ENCODE results near the gene ARHGAP18. TPM values are rescaled to one million over a fixed set of nuclear protein-coding genes. Genes with fewer than 3 reads are reported as not detected.

The ARHGAP18 gene
- polyA plus RNA-seq, 1 of the 3 experiments (the other 2 are of a cell fraction): 25.0 TPM

- Histone ChIP-seq H3K4me3 (ENCODE audit: low read depth in 2 of 2, low read length in 1 of 2) (no peak overlapping the region), H3K36me3 (replicated peaks in 1 of 2; ENCODE audit: control insufficient read depth in 1 of 2, insufficient read depth in 2 of 2, low read length in 1 of 2) (peaks cover 11 to 46% of the 10 kb centered on the region in 2 experiments), H2AFZ (ENCODE audit: low read depth) (no peak overlapping the region), H3K9me2 (no peaks in the 10 kb centered on the region), H3K4me1 (ENCODE audit: control insufficient read depth in 1 of 2, insufficient read depth in 2 of 2, low read depth in 1 of 2, low read length in 1 of 2) (no peaks in the 10 kb centered on the region), H3K27me3 (ENCODE audit: insufficient read depth) (no peaks in the 10 kb centered on the region), H4K20me1 (ENCODE audit: insufficient read depth) (no peaks in the 10 kb centered on the region), H3F3A (replicated peaks; ENCODE audit: insufficient read depth) (peaks cover 28% of the 10 kb centered on the region), H3K79me2 (ENCODE audit: insufficient read depth) (no peaks in the 10 kb centered on the region), H3K4me2 (no peak overlapping the region), H3K9ac (no peak overlapping the region), H3K27ac (ENCODE audit: low read depth in 2 of 2, low read length in 1 of 2) (no peak overlapping the region), H3K9me3 (no peaks in the 10 kb centered on the region)
- ChIA-PET POLR2A (no interaction called here), CTCF (no interaction called here)
- WGBS (ENCODE audit: low lambda C conversion rate): 53% methylated on average over 1 of the region's 1 CpG
- TF ChIP-seq FOXJ3 (CRISPR knock-in tag; IDR thresholded peaks at IDR 0.05) (no peak), FOSL2 (IDR thresholded peaks at IDR 0.05; ENCODE audit: borderline replicate concordance, low read depth) (no peak), TEAD4 (IDR thresholded peaks at IDR 0.05; ENCODE audit: borderline replicate concordance, insufficient read depth) (no peak)
- DNase-seq: no peak
Measured at GRCh38 chr6:129558248-129558647, 151.7 kb downstream of the ARHGAP18 start.

DNA sequence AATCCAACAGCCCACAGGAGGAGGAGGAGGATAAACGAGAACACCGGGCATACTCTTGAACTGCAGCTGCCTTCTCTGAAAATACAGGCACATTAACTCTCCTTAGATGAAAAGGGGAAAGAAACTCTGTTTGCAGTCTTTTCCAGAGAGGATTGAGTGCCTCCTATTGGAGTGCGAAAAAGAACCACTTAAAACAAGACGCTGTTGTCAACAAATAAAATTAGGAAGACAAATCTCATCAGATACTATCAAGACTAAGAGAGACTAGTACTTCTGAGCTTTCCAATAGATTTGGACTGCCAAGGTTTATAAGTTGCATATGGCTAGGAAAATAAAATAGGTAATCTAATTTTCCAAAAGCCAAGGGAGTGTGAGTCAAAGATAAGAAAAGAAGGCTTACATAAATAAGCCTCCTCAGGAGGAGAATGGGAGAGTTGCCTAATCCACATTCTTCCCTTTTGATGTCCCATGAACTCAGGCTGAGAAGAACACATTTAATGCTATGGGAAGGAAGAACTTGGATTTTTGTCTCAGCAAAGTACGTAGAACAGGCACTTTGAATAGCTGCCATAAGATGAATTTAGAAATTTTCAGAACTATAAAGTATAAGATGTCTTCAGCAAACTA lies 154.7 kb downstream of the ARHGAP18 start:
- no peak for TF ChIP-seq ZBTB33 (IDR thresholded peaks at IDR 0.05; ENCODE audit: borderline replicate concordance, low read depth)
- no peak for TF ChIP-seq PBX3 (IDR thresholded peaks at IDR 0.05)
- TF ChIP-seq NFIC (IDR thresholded peaks at IDR 0.05; ENCODE audit: borderline replicate concordance): no peak
- TF ChIP-seq SIN3A (IDR thresholded peaks at IDR 0.05; ENCODE audit: borderline replicate concordance, low read depth, low read length): no peak
- no peak for TF ChIP-seq RXRA (IDR thresholded peaks at IDR 0.05; ENCODE audit: borderline replicate concordance, low read depth)
- TF ChIP-seq MXI1 (IDR thresholded peaks at IDR 0.05; ENCODE audit: low read depth, low read length): no peak
- TF ChIP-seq POLR2AphosphoS5 (IDR thresholded peaks at IDR 0.05; ENCODE audit: low read depth, low read length): no peak
- TF ChIP-seq USF2 (IDR thresholded peaks at IDR 0.05; ENCODE audit: borderline replicate concordance, low read depth, low read length): no peak
- TF ChIP-seq FOSL2 (IDR thresholded peaks at IDR 0.05; ENCODE audit: borderline replicate concordance, low read depth): no peak
- no peak for TF ChIP-seq GATA2 (CRISPR knock-in tag; IDR thresholded peaks at IDR 0.05)
- TF ChIP-seq FOXM1 (IDR thresholded peaks at IDR 0.05; ENCODE audit: low read depth): no peak
- TF ChIP-seq, protein P1, sequence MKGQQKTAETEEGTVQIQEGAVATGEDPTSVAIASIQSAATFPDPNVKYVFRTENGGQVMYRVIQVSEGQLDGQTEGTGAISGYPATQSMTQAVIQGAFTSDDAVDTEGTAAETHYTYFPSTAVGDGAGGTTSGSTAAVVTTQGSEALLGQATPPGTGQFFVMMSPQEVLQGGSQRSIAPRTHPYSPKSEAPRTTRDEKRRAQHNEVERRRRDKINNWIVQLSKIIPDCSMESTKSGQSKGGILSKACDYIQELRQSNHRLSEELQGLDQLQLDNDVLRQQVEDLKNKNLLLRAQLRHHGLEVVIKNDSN (IDR thresholded peaks at IDR 0.05; ENCODE audit: borderline replicate concordance, low read depth): no peak
- no peaks in the 10 kb centered on the region for H3K4me1 ChIP-seq (ENCODE audit: control insufficient read depth in 1 of 2, insufficient read depth in 2 of 2, low read depth in 1 of 2, low read length in 1 of 2)
- H2AFZ ChIP-seq (ENCODE audit: low read depth): no peak overlapping the region
- H3K4me2 ChIP-seq: no peak overlapping the region
- no peaks in the 10 kb centered on the region for H4K20me1 ChIP-seq (ENCODE audit: insufficient read depth)
- H3F3A ChIP-seq (replicated peaks; ENCODE audit: insufficient read depth): peaks cover 7% of the 10 kb centered on the region
- no peak for DNase-seq
- peaks cover 18 to 48% of the 10 kb centered on the region in 2 experiments for H3K36me3 ChIP-seq (replicated peaks in 1 of 2; ENCODE audit: control insufficient read depth in 1 of 2, insufficient read depth in 2 of 2, low read length in 1 of 2)
- H3K9me3 ChIP-seq: no peaks in the 10 kb centered on the region
- no peaks in the 10 kb centered on the region for H3K79me2 ChIP-seq (ENCODE audit: insufficient read depth)
- no peaks in the 10 kb centered on the region for H3K9me2 ChIP-seq
- H3K4me3 ChIP-seq (ENCODE audit: low read depth in 2 of 2, low read length in 1 of 2): no peak overlapping the region
- H3K27me3 ChIP-seq (ENCODE audit: insufficient read depth): no peaks in the 10 kb centered on the region
- ChIA-PET CTCF (no interaction called here), POLR2A (no interaction called here)
- 39% methylated on average over 5 of the region's 5 CpGs for WGBS (ENCODE audit: low lambda C conversion rate)
- no peak overlapping the region for H3K9ac ChIP-seq
- H3K27ac ChIP-seq (ENCODE audit: low read depth in 2 of 2, low read length in 1 of 2): no peak overlapping the region; a peak in 1 of 4 replicates

Data from SK-N-SH (cell line).